Activated naive CD4-positive, alpha-beta T cell (primary cell): ENCODE measurements around the gene CDC5L.

ENCODE experiments used
- DNase-seq, 4 experiments: peaks; one replicate each; lab custom pipeline; 2025; lab: John Stamatoyannopoulos, UW

The CDC5L gene

GRCh38 chr6:44475779-44476434 is 88.4 kb downstream of the CDC5L start:
- DNase-seq, result peak; percentile 31 to 63 (median 48)

- no peak for DNase-seq
Observed at GRCh38 chr6:44476849-44477248, 89.3 kb downstream of the CDC5L start.

GRCh38 chr6:44477293-44477894 is 89.9 kb downstream of the CDC5L start:
- no peak for DNase-seq

GRCh38 chr6:44478158-44478557 is 90.7 kb downstream of the CDC5L start:
- no peak for DNase-seq

- DNase-seq, result no peak
Observed at GRCh38 chr6:44478591-44479254, 91.2 kb downstream of the CDC5L start.

- DNase-seq, result no peak
Observed at GRCh38 chr6:44480097-44480541, 92.6 kb downstream of the CDC5L start.

GRCh38 chr6:44481056-44481455 is 93.5 kb downstream of the CDC5L start:
- no peak for DNase-seq

GRCh38 chr6:44481760-44482159 is 94.3 kb downstream of the CDC5L start:
- no peak for DNase-seq

GRCh38 chr6:44485601-44486401 is 98.3 kb downstream of the CDC5L start:
- DNase-seq, result no peak

GRCh38 chr6:44487002-44487401 is 99.5 kb downstream of the CDC5L start:
- no peak for DNase-seq

GRCh38 chr6:44487586-44487985 is 100.1 kb downstream of the CDC5L start:
- no peak for DNase-seq

- no peak for DNase-seq
Observed at GRCh38 chr6:44489910-44490604, 102.6 kb downstream of the CDC5L start.

- DNase-seq, result no peak
Observed at GRCh38 chr6:44493132-44493531, 105.6 kb downstream of the CDC5L start.

- DNase-seq, result no peak
Observed at GRCh38 chr6:44493593-44493992, 106.1 kb downstream of the CDC5L start.

- DNase-seq, result no peak
Observed at GRCh38 chr6:44494011-44494501, 106.5 kb downstream of the CDC5L start.

- no peak for DNase-seq
Observed at GRCh38 chr6:44495036-44495901, 107.8 kb downstream of the CDC5L start.

GRCh38 chr6:44496665-44497369 is 109.3 kb downstream of the CDC5L start:
- no peak for DNase-seq

GRCh38 chr6:44497807-44498206 is 110.3 kb downstream of the CDC5L start:
- DNase-seq, result no peak

- no peak for DNase-seq
Observed at GRCh38 chr6:44498436-44498835, 110.9 kb downstream of the CDC5L start.

- DNase-seq, result no peak
Observed at GRCh38 chr6:44499609-44500008, 112.1 kb downstream of the CDC5L start.
